HEK293 (cell line): Measurements from ENCODE around the gene OAT.

Source experiments
- CTCF ChIP-seq: fragments of 450-650 bp; formaldehyde crosslinking; IDR thresholded peaks from 2 replicates; pipeline ENCODE4 v1.5.1; 2016; ENCODE audit warnings: missing biosample characterization, missing genetic modification characterization
- REST ChIP-seq: fragments of 450-650 bp; formaldehyde crosslinking; IDR thresholded peaks from 2 replicates; pipeline ENCODE4 v1.5.1; 2016; ENCODE audit warnings: missing biosample characterization, missing genetic modification characterization
- ZBTB21 ChIP-seq: fragments of 450-650 bp; formaldehyde crosslinking; IDR thresholded peaks from 2 replicates; pipeline ENCODE4 v1.5.1; 2017; ENCODE audit warnings: missing biosample characterization, missing genetic modification characterization
- ZNF692 ChIP-seq: fragments of 450-650 bp; formaldehyde crosslinking; IDR thresholded peaks from 2 replicates; pipeline ENCODE4 v1.5.1; 2016; ENCODE audit warnings: missing biosample characterization, missing genetic modification characterization

GRCh38 chr10:124378271-124378670, 40.5 kb downstream of the OAT start:
- TF ChIP-seq CTCF (tag by site-specific recombination) (no peak), ZNF692 (tag by site-specific recombination) (no peak), REST (tag by site-specific recombination) (no peak), ZBTB21 (no peak)
